Measurements from ENCODE around the gene NRIP1.

The NRIP1 gene

GRCh38 chr21:14911351-14911750 is 153.4 kb downstream of the NRIP1 start:
- DNase-seq (ENCODE audit: low read depth): no peak
